MCF 10A (cell line): ENCODE results near the gene IQSEC1. TPM values are rescaled to one million over a fixed set of nuclear protein-coding genes. Genes with fewer than 3 reads are reported as not detected.

Experiments used
- BruUV-seq: library from RNA; stranded (reverse); fragments of 400-500 nt; replicated peaks from 2 replicates; lab custom pipeline; 2021; lab: Mats Ljungman, UMichigan
- CTCF ChIA-PET: fragments of 300-600 bp; sonication (Branson Sonifier 250); formaldehyde crosslinking; extraction: SDS; loops from one replicate; lab custom pipeline; 2021; ENCODE audit warnings: antibody characterized with exemption, inconsistent platforms; lab: Yijun Ruan, JAX
- POLR2A ChIA-PET: fragments of 300-600, 350-650 bp; sonication (Branson Sonifier 250); formaldehyde crosslinking; extraction: SDS; loops from one replicate; lab custom pipeline; 2020; ENCODE audit warnings: antibody characterized with exemption, inconsistent platforms; lab: Yijun Ruan, JAX
- DNase-seq: peaks from one replicate; pipeline ENCODE4 v3.0.0-alpha.2; 2018; ENCODE audit not compliant: unreplicated experiment
- H3K27ac Mint-ChIP-seq: one replicate; pipeline ENCODE4 v1.8.0; 2022; ENCODE audit warnings: mild to moderate bottlenecking, low read depth, mixed read lengths; ENCODE audit not compliant: unreplicated experiment
- H3K27me3 Mint-ChIP-seq: one replicate; pipeline ENCODE4 v1.8.0; 2022; ENCODE audit warnings: mixed read lengths; ENCODE audit not compliant: insufficient read depth, unreplicated experiment
- H3K36me3 Mint-ChIP-seq: one replicate; pipeline ENCODE4 v1.8.0; 2022; ENCODE audit warnings: mild to moderate bottlenecking, moderate library complexity, mixed read lengths; ENCODE audit not compliant: insufficient read depth, unreplicated experiment
- H3K4me1 Mint-ChIP-seq: one replicate; pipeline ENCODE4 v1.8.0; 2022; ENCODE audit warnings: mixed read lengths; ENCODE audit not compliant: insufficient read depth, unreplicated experiment
- H3K4me3 Mint-ChIP-seq: one replicate; pipeline ENCODE4 v1.8.0; 2022; ENCODE audit warnings: mild to moderate bottlenecking, moderate library complexity, mixed read lengths; ENCODE audit not compliant: unreplicated experiment
- H3K9me3 Mint-ChIP-seq: one replicate; pipeline ENCODE4 v1.8.0; 2022; ENCODE audit warnings: mixed read lengths; ENCODE audit not compliant: unreplicated experiment
- CTCF ChIP-seq: fragments of 200-600 bp; IDR thresholded peaks from one replicate; pipeline ENCODE4 v1.8.0; 2022; ENCODE audit warnings: antibody characterized with exemption, mild to moderate bottlenecking; ENCODE audit not compliant: unreplicated experiment
- intact Hi-C: fragments of 100-400 bp; cut with micrococcal nuclease; formaldehyde crosslinking; loops from 2 replicates; pipeline ENCODE4 v1.14.1; 2022
- total RNA-seq: library from RNA; stranded (reverse); gene quantifications from 2 replicates; pipeline ENCODE4 v1.2.3, GENCODE V29; 2022

IQSEC1 gene
- total RNA-seq, 1 experiment from 2014 or later = 18.7 TPM

- Mint-ChIP-seq H3K36me3 (no peaks in the 10 kb centered on the region), H3K27me3 (peaks cover 31% of the 10 kb centered on the region), H3K27ac (no peak overlapping the region), H3K9me3 (no peaks in the 10 kb centered on the region), H3K4me3 (no peak overlapping the region), H3K4me1 (no peaks in the 10 kb centered on the region)
- intact Hi-C loops = no loop called here
- no peak for DNase-seq
- ChIA-PET CTCF (interaction anchor here (1.2 kb wide), 1 partner anchor 426 kb away, joined by 3 read pairs; no protein-coding TSS in a partner anchor), POLR2A (interaction anchor here (0.7 kb wide), 1 partner anchor 488 kb away, joined by 3 read pairs; no protein-coding TSS in a partner anchor)
- BruUV-seq = no TSS peak
- no peak for TF ChIP-seq CTCF
Measured at GRCh38 chr3:13070391-13071070, 2.7 kb downstream of the IQSEC1 start.

- POLR2A ChIA-PET = interaction anchor here (0.6 to 0.7 kb wide), 2 partner anchors 489 to 611 kb away, joined by 3 read pairs; no protein-coding TSS in a partner anchor
- no peak overlapping the region for H3K27ac Mint-ChIP-seq
- no peak for TF ChIP-seq CTCF
- intact Hi-C loops = no loop called here
- DNase-seq = no peak
- H3K36me3 Mint-ChIP-seq = no peaks in the 10 kb centered on the region
- no peaks in the 10 kb centered on the region for H3K9me3 Mint-ChIP-seq
- H3K4me1 Mint-ChIP-seq = no peaks in the 10 kb centered on the region
- H3K4me3 Mint-ChIP-seq = no peak overlapping the region
- BruUV-seq = no TSS peak
- CTCF ChIA-PET = no interaction called here
- H3K27me3 Mint-ChIP-seq = peaks cover 22% of the 10 kb centered on the region
Measured at GRCh38 chr3:13069495-13069894, 3.7 kb downstream of the IQSEC1 start.

- H3K9me3 Mint-ChIP-seq = no peaks in the 10 kb centered on the region
- no peak overlapping the region for H3K4me3 Mint-ChIP-seq
- no TSS peak for BruUV-seq
- peaks cover 15% of the 10 kb centered on the region for H3K27me3 Mint-ChIP-seq
- ChIA-PET CTCF (interaction anchor here (0.6 kb wide), 1 partner anchor 558 kb away, joined by 3 read pairs; no protein-coding TSS in a partner anchor), POLR2A (no interaction called here)
- intact Hi-C loops = no loop called here
- DNase-seq = no peak
- H3K4me1 Mint-ChIP-seq = no peaks in the 10 kb centered on the region
- peaks cover 1% of the 10 kb centered on the region for H3K36me3 Mint-ChIP-seq
- H3K27ac Mint-ChIP-seq = no peak overlapping the region
- TF ChIP-seq CTCF = no peak
Measured at GRCh38 chr3:13068269-13069010, 4.8 kb downstream of the IQSEC1 start.

GRCh38 chr3:13067778-13068177 is 5.5 kb downstream of the IQSEC1 start:
- CTCF ChIA-PET = no interaction called here
- Mint-ChIP-seq H3K4me3 (no peak overlapping the region), H3K27ac (no peak overlapping the region), H3K9me3 (no peaks in the 10 kb centered on the region), H3K36me3 (peaks cover 6% of the 10 kb centered on the region), H3K27me3 (peaks cover 20% of the 10 kb centered on the region), H3K4me1 (no peaks in the 10 kb centered on the region)
- no peak for DNase-seq
- no peak for TF ChIP-seq CTCF
- BruUV-seq = no TSS peak
- intact Hi-C loops = no loop called here
- POLR2A ChIA-PET = no interaction called here
